Stimulated activated CD4-positive, alpha-beta T cell treated with anti-CD3 and anti-CD28 coated beads, Interleukin-1b, Interleukin-23, amount 100 ng/mL, for 48 hours (primary cell): Measurements from ENCODE around the gene PCSK1N.
"Not testable (repeated sequence)": the region's sequence is repeated elsewhere in the genome, so short reads cannot be mapped to it uniquely, and the experiment has no call there.

Experiments
- DNase-seq: peaks from one replicate; pipeline ENCODE4 v3.0.0-alpha.2; 2020

PCSK1N gene, protein sequence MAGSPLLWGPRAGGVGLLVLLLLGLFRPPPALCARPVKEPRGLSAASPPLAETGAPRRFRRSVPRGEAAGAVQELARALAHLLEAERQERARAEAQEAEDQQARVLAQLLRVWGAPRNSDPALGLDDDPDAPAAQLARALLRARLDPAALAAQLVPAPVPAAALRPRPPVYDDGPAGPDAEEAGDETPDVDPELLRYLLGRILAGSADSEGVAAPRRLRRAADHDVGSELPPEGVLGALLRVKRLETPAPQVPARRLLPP

DNA sequence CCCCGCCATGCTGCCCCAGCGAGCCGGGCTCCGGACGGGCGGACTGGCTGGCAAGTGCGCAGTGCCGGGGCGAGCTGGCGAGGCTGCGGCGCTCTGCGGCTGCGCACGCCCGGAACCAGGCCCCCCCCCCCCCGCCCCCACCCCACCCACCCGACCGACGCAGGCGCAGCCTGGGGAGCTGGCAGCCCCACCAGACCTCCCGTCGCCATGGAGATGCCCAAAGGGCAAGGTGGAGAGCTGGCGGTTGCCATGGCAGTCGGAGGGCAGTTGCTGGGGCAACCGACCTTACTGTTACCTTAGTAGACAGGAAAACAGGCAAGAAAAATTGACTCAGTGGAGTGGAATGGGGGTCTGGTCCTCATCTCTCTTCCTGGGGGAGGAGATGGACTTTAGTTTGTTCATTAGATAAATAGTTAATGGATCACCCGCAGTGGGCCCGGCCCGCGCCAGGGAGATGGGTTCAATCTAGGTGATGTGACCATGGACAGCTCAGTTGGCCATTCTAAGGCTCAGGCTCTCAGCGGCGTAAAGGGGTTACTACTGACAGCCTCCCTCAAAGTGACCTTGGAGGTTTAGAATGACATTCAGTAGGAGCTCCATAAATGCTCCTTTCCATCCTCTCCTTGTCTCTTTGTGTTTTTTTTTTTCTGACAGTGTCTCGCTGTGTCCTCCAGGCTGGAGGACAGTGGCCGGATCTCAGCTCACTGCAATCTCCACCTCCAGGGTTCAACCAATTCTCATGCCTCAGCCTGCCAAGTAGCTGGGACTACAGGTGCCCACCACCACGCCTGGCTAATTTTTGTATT, at the start of gene PCSK1N:
Gene PCSK1N (minus strand): TSS at position 87 of the 806 bp plus-strand sequence. CDS start 78 bp downstream, at position 9.
- DNase-seq, result no peak

DNA sequence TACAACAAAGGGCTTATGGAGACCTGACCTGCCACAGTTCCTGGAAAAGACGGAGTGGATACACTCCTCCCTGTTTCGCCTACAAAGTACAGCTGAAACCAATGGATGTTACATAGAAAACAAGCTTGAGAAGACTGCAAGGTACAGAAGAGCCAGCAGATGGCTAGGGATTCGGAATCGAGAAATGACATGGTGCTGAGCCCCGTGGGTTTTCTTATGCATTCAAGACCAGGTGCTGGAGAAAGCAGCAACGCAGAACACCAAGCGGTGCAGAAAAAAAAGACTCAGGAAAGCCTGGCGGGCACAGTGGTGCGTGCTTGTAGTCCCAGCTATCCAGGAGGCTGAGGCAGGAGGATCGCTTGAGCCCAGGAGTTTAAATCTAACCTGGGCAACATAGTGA, 48.3 kb upstream of the PCSK1N start:
- no peak for DNase-seq

DNA sequence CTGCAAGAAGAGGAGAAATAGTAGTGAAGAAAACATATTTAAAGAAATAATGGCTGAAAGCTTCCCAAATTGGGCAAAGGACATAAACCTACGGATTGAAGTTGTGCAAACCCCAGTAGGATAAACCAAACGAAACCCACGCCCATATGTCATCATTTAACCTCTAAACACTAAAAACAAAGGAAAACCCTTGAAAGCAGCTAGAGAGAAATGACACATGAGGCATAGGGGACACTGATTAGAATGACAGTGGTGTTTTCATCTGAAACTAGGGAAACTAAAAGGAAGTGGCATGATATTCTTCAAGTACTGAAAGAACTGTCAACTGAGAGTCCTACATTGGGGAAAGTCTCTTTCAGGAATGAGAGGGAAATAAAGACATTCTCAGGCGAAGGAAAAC, 41.5 kb upstream of the PCSK1N start:
- DNase-seq, result not testable (repeated sequence)

DNA sequence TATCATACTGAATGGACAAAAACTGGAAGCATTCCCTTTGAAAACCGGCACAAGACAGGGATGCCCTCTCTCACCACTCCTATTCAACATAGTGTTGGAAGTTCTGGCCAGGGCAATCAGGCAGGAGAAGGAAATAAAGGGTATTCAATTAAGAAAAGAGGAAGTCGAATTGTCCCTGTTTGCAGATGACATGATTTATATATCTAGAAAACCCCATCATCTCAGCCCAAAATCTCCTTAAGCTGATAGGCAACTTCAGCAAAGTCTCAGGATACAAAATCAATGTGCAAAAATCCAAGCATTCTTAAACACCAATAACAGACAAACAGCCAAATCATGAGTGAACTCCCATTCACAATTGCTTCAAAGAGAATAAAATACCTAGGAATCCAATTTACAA, 36.6 kb upstream of the PCSK1N start:
- DNase-seq, result not testable (repeated sequence)

DNA sequence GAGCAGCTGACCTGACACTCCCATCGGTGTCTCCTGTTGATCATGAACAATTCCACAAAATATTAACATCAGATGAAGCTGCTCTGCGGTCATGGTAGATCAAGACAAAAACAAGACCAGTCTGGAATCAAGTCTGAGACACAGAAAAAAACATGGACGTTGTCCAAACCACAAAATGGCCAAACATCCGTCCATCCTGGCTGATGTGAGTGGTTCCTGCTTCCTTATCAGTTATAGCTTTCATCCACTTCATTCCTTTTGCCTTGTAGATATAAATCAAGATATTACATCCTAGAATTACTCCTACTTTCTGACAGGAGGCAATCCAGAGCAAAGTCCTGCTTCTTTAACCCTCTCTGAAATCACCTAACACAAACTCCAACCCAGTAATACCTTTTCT, 28.8 kb upstream of the PCSK1N start:
- DNase-seq, result no peak

DNA sequence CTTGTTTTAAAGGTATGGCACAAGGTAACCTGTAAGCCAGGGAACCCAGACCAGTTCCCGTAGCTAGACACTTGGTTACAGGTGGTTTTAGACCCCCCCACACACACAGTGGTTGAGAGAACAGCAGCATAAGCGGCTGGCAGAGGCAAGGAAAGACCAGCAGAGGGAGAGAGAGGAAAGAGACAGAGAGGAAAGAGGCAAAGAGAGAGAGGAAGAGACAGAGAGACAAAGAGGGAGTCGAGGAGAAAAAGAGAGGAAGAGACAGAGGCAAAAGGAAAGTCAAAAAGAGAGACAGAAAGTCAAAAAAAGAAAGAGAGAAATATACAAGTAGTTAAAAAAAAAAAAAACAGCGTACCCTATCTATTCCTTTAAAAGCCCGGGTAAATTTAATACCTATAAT, 19.5 kb upstream of the PCSK1N start:
- DNase-seq, result no peak

DNA sequence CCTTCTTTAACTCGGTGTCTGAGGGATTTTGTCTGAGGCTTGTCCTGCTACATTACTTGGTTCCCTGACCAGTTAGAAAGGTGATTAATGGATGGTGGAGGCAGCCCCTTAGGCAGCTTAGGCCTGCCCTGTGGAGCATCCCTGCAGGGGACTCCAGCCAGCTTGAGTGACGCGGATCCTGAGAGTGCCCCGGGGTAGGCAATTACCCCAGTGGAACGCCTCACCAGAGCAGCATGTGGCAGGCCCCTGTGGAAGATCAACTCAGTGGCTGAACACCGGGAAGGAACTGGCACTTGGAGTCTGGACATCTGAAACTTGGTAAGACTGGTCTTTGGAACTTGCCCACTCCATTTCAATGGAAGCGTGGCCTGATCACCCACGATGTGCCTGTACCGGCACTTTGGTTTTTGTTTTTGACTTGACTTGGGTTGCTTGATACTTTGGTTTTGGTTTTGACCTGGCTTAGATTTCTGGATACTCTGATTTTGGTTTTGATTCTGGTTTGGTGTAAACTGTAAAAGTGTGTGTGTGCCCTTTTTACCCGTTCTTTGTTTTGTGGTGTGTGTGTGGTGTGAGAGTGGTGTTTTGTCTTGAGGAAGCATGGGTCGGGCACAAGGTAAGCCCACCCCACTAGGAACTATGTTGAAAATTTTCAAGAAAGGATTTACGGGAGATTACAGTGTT, 18.9 kb upstream of the PCSK1N start:
- not testable (repeated sequence) for DNase-seq

DNA sequence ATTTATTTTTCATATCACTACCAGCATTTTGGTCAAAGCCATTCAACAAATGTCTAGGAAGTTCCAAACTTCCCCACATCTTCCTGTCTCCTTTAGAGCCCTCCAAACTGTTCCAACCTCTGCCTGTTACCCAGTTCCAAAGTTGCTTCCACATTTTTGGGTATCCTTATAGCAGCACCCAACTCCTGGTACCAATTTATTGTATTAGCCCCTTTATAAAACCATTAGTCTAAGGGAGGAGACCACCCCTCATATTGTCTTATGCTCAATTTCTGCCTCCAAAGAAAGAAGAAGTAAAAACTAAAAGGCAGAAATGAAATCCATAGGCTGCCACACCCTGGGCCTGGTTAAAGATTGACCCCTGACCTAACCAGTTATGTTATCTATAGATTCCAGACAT, 18.1 kb upstream of the PCSK1N start:
- DNase-seq, result not testable (repeated sequence)

DNA sequence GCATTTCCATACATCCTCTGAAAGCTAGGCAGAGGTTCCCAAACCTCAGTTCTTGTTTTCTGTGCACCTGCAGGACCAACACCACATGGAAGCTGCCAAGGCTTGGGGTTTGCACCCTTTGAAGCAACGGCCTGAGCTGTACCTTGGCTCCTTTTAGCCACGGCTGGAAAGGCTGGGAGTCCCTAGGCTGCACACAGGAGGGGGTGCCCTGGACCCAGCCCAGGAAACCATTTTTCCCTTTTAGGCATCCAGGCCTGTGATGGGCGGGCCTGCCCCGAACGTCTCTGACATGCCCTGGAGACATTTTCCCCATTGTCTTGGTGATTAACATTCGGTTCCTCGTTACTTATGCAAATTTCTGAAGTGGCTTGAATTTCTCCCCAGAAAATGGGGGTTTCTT, 17.4 kb upstream of the PCSK1N start:
- no peak for DNase-seq

DNA sequence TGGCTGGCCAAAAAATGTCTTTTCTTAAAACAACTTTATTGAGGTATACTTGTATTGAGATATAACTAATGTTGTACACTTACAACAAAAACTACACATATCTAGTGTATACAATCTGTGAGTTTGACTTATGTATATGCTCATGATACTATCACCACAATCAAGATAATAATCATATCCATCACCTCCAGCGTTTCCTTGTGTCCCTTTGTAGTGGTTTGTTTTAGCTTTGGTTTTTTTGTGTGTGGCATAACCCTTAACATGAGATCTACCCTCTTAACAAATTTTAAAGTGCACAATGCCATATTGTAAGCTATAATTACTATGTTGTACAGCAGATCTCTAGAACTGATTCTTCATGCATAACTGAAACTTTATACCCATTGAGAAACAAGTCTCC, 13.4 kb upstream of the PCSK1N start:
- DNase-seq, result no peak

DNA sequence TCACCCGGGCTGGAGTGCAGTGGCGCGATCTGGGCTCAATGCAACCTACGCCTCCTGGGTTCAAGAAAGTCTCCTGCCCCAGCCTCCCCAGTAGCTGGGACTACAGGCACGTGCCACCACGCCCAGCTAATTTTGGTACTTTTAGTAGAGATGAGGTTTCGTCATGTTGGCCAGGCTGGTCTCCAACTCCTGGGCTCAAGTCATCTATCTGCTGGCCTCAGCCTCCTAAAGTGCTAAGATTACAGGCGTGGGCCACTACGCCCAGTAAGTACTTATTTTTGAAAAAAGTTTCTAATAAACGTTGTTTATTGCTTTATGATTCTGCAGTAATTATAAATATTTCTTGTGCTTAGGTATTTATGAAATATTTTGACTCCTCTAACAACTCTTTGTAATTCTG, 4.3 kb upstream of the PCSK1N start:
- no peak for DNase-seq

DNA sequence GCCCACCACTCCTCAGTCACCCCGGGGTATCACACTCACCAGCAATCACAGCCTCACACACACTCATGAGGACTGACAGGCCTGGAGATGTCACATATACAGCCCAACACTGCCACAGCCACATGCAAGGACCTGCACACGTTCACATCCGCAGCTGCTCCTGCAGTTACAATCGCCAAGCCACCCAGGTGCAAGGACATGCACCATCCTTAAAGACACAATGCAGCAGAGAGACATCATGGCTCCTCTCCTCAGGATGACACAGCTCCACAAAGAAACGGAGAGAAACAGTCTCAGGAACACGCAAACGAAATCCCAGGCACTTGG, 1.1 kb downstream of the PCSK1N start:
- DNase-seq, result no peak

DNA sequence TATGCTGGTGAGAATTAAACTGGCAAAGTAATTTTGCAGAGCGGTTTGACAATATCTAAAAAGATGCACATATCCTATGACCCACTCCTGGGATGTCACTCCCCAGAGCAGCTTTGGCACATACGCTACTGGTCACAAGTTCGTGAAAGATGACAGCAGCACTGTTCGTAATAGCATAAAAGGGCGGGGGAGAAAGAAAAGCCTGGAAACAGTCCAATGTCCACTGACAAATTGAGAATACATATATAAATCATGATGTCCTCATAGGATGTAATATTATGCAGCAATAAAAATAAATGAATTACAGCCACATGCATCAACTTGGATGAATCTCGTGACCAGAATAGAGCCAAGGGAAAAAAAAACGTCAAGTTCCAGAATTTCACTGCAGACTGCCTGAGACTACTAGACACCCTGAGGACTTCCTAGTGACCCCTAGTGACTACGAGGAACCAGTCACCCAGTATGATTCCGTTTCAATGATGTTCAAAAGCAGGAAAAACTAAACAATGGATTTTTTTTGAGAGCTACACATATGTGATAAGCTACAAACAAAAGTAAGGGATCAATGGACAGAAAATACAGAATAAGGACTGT, 1.8 kb downstream of the PCSK1N start:
- no peak for DNase-seq

DNA sequence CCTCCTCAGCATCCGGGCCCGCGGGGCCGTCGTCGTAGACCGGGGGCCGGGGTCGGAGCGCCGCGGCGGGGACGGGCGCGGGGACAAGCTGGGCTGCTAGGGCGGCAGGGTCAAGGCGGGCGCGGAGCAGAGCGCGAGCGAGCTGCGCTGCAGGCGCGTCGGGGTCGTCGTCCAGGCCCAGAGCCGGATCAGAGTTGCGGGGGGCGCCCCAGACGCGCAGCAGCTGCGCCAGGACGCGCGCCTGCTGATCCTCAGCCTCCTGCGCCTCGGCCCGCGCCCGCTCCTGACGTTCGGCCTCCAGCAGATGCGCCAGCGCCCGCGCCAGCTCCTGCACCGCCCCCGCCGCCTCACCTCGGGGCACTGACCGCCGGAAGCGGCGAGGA, 3.5 kb downstream of the PCSK1N start:
- no peak for DNase-seq

DNA sequence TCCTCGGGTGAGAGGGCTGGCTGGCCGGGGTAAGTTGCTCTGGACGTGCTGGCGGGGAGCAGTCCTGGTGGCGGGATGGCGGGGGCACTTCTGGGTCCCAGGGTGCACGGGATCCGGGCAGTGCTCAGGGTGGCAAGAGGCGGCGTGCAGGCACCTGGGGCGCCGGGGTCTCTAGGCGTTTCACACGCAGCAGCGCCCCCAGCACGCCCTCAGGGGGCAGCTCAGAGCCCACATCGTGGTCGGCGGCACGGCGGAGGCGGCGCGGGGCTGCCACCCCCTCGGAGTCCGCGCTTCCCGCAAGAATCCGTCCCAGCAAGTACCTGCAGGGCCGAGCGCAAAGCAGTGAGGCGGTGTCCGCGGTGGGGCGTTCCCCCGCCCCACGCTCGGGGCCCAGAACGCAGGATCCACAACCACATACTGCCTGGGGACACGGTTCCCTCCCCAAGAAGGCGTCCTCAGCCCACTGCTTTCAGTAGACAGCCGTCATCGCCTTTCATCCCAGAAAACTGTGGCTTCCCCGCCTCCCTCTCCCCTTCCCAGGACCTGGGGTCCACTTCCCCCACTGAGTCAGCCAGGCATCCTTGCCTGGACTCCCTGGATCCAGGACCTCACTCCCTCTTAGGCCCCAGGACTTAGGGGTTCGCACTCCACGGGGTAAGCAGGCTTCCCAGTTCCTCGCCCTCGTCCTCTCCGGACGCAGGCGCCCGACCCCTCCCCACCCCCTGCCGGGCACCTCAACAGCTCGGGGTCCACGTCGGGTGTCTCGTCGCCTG, 4.1 kb downstream of the PCSK1N start:
- DNase-seq, result no peak

DNA sequence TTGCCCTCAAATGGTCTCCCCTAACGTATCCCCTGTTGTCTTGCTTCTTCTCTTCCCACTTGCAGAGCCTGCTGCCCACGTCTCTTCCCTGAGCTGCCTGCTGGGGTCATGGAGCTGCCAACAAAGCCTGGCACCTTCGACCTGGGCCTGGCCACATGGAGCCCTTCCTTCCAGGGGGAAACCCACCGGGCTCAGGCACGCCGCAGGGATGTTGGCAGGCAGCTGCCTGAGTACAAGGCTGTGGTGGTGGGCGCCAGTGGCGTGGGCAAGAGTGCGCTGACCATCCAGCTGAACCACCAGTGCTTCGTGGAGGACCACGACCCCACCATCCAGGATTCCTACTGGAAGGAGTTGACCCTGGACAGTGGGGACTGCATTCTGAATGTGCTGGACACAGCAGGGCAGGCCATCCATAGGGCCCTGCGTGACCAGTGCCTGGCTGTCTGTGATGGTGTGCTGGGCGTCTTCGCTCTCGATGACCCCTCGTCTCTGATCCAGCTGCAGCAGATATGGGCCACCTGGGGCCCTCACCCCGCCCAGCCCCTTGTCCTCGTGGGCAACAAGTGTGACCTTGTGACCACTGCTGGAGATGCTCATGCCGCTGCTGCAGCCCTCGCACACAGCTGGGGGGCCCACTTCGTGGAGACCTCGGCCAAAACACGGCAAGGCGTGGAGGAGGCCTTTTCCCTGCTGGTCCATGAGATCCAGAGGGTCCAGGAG, 6.2 kb downstream of the PCSK1N start:
- DNase-seq, result no peak

DNA sequence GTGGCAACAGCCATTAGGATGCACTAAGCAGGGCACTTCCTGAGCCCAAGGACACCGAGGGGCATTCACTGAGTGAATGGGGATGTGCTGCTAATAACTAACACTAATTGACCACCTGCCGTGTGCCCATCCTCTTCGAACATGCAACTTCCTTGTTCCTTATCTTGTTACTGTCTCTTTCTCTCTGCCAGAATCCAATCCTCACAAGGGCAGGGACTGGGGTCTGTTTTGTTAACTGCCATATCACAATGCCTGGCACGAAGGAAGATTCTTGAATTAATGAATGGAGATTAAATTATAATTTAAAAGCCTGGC, 7.8 kb downstream of the PCSK1N start:
- no peak for DNase-seq

DNA sequence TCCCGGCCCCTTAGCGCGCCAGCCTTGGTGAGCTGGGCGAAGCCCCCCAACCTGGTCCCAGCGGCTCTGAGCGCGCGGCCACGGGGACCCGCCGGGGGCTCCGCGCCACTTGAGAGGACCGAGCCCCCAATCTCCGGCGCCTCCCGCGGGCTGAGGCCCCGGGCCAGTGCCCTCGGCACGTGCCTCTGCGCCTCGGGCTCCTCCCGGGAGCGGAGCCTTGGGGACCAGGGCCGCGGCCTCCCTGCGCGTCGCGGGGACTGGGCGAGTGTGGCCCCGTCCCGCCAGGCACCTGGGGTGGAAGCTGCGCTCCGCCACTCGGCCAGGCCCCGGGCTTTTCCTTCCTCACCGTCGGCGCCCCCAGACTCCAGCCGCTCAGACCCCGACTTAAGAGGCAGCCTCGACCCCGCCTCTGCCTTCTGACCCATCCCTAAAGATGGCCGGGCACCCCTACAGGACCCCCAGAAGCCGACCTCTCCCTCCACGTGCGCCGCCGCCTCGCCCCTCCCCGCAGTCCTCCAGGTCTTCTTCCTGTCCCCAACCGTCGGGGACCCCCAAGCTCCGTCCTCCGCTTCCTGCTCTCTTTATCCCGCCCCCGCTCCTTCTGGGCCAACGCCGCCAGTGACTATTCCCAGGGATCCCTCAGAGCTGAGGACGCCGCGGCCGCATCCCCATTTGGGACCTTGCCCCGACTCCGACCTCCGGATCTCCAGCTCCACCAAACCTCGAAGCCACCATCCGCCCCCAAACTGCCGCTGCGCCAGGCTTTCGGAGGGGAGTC, 8.3 kb downstream of the PCSK1N start:
- DNase-seq, result no peak

DNA sequence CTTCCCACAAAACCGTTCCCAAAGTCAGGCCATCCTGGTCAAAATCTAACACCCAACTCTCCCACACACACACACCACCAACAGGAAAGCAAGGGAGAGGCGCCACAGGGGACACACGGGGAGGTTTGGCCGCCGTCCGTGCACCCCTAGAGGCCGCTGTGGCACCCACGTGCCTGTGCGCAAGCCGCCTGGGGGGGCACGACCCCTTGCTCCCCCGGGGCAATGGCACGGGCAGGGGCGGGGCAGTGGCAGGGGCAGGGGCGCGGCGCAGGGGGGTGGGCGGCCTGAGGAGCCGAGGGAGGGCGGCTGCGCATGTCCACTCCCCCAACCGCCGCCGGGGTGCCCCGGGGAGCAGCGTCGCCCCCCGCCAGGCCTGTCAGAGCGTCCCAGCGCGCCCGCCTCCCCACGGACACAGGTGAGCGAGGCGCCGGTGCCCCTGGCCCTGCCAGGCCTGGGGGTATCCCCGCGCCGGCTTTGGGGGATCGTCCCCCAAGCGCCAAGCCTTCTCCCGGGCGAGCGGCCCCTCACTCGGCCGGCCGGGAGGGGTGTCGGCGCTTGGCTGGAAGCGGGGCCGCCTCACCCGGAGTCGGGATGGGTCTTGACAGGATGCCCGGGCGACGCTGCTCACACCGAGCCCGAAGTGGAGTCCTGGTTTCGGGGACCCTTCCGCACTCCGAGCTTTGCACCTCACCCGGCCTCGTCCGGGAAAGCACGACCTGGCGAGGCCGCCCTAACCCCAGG, 9.1 kb downstream of the PCSK1N start, which contains the start of gene ERAS:
Gene ERAS (plus strand): TSS at position 379 of the 741 bp plus-strand sequence. CDS start 2,611 bp downstream, outside the sequence.
- DNase-seq, result no peak

DNA sequence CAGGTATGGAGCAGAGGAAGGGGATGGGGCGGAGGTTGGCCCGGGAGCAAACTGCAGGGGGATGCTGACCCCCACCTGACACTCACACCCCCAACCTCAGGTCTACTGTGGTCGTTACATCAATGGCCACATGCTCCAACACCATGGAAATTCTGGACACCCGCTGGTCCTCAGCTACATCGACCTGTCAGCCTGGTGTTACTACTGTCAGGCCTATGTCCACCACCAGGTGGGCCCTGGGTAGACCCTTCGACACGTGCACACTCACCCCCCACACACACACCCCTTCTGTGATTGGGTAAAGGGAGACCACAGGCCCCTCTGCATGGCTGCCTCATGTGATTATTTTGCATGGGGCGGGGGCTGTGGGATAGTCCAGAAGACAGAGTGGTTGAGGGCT, 11.3 kb downstream of the PCSK1N start:
- DNase-seq, result no peak

DNA sequence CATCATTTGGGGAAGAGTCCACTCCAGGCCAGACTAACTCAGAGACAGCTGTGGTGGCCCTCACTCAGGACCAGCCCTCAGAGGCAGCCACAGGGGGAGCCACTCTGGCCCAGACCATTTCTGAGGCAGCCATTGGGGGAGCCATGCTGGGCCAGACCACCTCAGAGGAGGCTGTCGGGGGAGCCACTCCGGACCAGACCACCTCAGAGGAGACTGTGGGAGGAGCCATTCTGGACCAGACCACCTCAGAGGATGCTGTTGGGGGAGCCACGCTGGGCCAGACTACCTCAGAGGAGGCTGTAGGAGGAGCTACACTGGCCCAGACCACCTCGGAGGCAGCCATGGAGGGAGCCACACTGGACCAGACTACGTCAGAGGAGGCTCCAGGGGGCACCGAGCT, 12.4 kb downstream of the PCSK1N start:
- no peak for DNase-seq
